D721Med (cell line): ENCODE results near the gene EYS.
"Not testable (repeated sequence)": the region's sequence is repeated elsewhere in the genome, so short reads cannot be mapped to it uniquely, and the experiment has no call there.

Experiments used
- DNase-seq: peaks from one replicate; pipeline ENCODE4 v3.0.0; 2011; ENCODE audit warnings: low spot score; ENCODE audit not compliant: insufficient read length
- FAIRE-seq: peaks from 2 replicates; lab custom pipeline; 2011; peaks lifted over from hg19 to GRCh38; lab: Jason Lieb, UNC
- TF ChIP-seq, protein P1 (sequence below): IDR thresholded peaks from 2 replicates; pipeline ENCODE4 v1.5.1; 2012; ENCODE audit warnings: mild to moderate bottlenecking, control low read depth; ENCODE audit not compliant: insufficient read depth; ENCODE audit errors: missing control alignments

Gene EYS

DNA sequence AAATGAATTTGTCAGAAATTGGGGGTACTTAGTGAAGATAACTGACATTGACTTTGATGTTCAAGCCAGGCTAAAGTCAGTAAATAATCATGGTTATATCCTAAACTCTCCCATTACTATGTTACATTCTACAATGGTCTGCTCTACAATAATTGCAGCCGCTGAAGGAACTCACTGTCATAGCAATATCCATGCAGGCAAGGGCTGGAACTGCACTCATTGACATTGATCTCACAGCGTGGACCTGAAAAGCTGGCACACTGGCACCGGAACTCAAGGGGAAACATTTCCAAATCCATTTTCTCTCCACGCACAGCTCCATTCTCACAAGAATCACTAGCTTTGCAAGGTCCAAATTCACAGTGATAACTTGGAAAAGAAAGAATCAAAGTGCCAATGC, 702.7 kb downstream of the EYS start:
- no peak for FAIRE-seq
- TF ChIP-seq, protein P1, sequence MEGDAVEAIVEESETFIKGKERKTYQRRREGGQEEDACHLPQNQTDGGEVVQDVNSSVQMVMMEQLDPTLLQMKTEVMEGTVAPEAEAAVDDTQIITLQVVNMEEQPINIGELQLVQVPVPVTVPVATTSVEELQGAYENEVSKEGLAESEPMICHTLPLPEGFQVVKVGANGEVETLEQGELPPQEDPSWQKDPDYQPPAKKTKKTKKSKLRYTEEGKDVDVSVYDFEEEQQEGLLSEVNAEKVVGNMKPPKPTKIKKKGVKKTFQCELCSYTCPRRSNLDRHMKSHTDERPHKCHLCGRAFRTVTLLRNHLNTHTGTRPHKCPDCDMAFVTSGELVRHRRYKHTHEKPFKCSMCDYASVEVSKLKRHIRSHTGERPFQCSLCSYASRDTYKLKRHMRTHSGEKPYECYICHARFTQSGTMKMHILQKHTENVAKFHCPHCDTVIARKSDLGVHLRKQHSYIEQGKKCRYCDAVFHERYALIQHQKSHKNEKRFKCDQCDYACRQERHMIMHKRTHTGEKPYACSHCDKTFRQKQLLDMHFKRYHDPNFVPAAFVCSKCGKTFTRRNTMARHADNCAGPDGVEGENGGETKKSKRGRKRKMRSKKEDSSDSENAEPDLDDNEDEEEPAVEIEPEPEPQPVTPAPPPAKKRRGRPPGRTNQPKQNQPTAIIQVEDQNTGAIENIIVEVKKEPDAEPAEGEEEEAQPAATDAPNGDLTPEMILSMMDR: no peak
- no peak for DNase-seq

DNA sequence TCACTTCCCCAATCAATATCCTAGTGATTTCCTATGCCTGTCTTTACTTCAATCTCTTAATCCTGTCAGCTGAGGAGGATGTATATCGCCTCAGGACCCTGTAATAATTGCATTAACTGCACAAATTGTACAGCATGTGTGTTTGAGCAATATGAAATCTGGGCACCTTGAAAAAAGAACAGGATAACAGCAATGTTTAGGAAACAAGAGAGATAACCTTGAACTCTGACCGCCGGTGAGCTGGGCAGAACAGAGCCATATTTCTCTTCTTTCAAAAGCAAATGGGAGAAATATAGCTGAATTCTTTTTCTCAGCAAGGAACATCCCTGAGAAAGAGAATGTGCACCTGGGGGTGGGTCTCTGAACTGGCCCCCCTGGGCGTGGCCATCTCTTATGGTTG, 704.1 kb downstream of the EYS start:
- FAIRE-seq, DNase-seq: not testable (repeated sequence)

DNA sequence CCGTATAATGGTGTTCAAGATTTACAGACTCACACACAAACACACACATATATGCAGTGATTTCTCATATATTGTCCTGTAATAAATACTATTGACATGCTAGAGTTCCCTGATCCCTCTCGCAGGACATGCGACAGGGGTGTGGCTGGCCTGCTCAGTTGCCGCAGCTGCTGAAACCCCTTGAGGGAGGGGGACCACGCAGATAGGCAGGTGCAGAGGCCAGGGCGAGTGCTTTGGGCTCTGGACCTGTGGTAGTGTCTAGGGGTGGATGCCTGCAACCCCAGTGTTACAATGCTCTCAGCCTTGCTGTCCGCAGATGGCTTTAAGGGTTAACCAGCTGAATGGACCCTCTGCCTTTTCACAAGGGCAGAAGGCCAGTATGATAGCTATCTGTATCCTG, 706.2 kb downstream of the EYS start:
- DNase-seq (no peak), FAIRE-seq (no peak)
- TF ChIP-seq, protein P1: no peak

DNA sequence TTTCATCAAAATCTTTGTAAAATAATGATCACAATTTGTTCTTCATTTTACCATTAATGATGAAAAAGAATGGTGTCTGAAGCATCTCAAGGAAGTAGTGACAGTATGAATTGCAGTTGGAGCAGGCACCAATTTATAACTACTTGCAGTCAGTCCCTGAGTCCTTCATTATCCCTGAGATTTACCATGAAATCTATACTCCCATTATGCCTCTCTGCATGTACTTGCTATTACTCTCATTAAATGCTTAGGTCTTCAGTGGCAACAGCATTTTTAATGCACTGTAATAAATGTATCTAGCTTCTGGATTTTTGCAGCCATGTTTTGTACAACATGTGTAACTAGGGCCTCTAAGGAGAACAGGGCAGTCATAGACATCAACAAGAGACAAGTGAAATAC, 708.8 kb downstream of the EYS start:
- FAIRE-seq (no peak), DNase-seq (no peak)
- TF ChIP-seq, protein P1: no peak

DNA sequence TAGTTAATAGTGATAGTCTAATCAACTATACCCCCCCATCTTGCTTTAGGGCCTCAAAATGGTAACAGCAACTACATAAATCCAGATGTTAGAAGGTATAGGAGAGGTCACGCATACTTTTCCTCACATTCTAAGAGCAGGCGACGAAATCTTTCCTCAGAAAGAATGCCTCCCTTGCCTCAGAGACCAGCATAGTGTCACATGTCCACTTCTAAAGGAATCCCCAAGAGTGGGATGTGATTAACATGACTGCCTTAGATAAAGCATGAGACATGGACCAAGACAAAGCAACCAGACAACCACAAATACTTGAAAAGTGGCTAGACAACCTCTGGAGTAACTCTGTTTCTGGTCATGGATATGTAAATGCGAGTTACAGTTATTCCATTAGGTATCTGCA, 710.7 kb downstream of the EYS start:
- DNase-seq (no peak), FAIRE-seq (no peak)
- TF ChIP-seq, protein P1: no peak

DNA sequence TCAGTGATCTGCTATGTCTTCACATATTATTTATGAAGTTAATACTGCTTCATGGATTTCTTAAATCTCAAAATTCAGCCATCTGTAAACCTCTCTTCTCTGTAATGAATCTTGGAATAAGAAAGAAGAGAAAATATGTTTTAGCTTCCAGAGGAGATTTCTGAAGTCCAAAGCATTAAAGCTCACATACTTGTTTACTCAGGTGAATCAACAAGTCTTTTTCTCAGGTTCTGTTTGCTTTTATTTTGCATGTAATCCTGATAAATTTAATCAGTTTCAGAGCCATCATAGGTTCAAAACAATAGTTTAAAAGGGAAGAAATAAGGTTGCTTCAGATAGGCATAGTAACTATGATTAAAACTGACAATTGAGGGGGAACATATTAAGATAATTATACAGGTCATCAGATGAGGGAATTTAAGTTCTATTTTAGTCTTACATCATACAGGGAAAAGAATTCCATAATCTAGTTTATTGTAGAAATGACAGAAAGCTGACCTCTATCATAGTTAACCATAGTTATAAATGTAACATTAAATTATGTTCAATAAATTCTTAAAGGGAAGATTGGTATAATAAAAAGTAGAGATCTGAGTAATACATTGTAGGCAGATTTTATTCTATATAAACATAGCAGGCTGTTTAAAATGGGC, 716.2 kb downstream of the EYS start:
- DNase-seq (no peak), FAIRE-seq (peak; percentile 21)
- TF ChIP-seq, protein P1: no peak

DNA sequence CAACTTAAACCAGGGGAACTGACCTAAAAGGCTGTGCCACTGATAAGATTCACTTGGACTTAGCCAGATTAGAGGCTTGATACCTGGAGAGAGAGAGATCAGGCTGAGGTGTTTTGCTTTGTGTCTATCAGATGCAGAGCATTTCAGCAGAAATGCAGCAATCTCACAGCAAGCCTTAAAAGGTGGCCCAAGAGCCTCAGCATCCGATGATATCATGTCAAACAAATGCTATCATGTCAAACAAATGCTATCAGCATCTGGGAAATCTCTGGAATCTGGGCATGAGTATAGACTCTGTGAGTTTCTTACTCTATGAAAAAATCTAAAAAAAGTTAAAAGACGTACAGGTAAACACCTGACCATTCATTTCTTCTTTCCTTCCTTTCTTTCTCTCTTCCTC, 718.9 kb downstream of the EYS start:
- TF ChIP-seq, protein P1: no peak
- FAIRE-seq: no peak
- no peak for DNase-seq
